SK-N-SH treated with all-trans-retinoic acid at 6 μM for 48 hours (cell line): Measurements from ENCODE around the gene MYOCOS.

Experiments
- ATAC-seq: fragments of 200-7000 bp; cut with Tn5 transposase; 3 replicates; pipeline ENCODE4 v1.9.1; 2020; ENCODE audit warnings: mild to moderate bottlenecking, moderate library complexity
- ARNTL ChIP-seq: fragments of 450-650 bp; formaldehyde crosslinking; IDR thresholded peaks from 2 replicates; pipeline ENCODE4 v1.5.0; 2020; ENCODE audit warnings: low read depth, mild to moderate bottlenecking, moderate library complexity, borderline replicate concordance
- BACH2 ChIP-seq: fragments of 250-450 bp; sonication (Bioruptor Pico); IDR thresholded peaks from 2 replicates; pipeline ENCODE4 v1.9.0; 2021; ENCODE audit warnings: mild to moderate bottlenecking, borderline replicate concordance
- CREB5 ChIP-seq: fragments of 250-450 bp; sonication (Bioruptor Pico); IDR thresholded peaks from 2 replicates; pipeline ENCODE4 v1.5.1; 2020; ENCODE audit warnings: low read depth, mild to moderate bottlenecking, moderate library complexity
- CSDC2 ChIP-seq: fragments of 250-450 bp; sonication (Bioruptor Pico); IDR thresholded peaks from 2 replicates; pipeline ENCODE4 v1.5.0; 2020; ENCODE audit warnings: mild to moderate bottlenecking, moderate library complexity
- CSRNP3 ChIP-seq: fragments of 250-450 bp; sonication (Bioruptor Pico); IDR thresholded peaks from 2 replicates; pipeline ENCODE4 v1.5.1; 2021; ENCODE audit warnings: mild to moderate bottlenecking, moderate library complexity
- ESRRG ChIP-seq: fragments of 250-450 bp; sonication (Bioruptor Pico); IDR thresholded peaks from 2 replicates; pipeline ENCODE4 v1.6.1; 2021; ENCODE audit warnings: mild to moderate bottlenecking
- GLIS3 ChIP-seq: fragments of 250-450 bp; sonication (Bioruptor Pico); IDR thresholded peaks from 2 replicates; pipeline ENCODE4 v1.5.0; 2020; ENCODE audit warnings: mild to moderate bottlenecking, moderate library complexity
- ISL1 ChIP-seq: fragments of 250-450 bp; sonication (Bioruptor Pico); IDR thresholded peaks from 2 replicates; pipeline ENCODE4 v2.1.2; 2022; ENCODE audit warnings: mild to moderate bottlenecking, moderate library complexity
- OSR1 ChIP-seq: fragments of 250-450 bp; sonication (Bioruptor Pico); IDR thresholded peaks from 2 replicates; pipeline ENCODE4 v1.8.0; 2022; ENCODE audit warnings: moderate library complexity, mild to moderate bottlenecking, inconsistent platforms
- PPARA ChIP-seq: fragments of 250-450 bp; sonication (Bioruptor Pico); IDR thresholded peaks from 2 replicates; pipeline ENCODE4 v1.5.0; 2020; ENCODE audit warnings: mild to moderate bottlenecking, borderline replicate concordance
- RARB ChIP-seq: fragments of 250-450 bp; sonication (Bioruptor Pico); IDR thresholded peaks from 2 replicates; pipeline ENCODE4 v1.8.0; 2021; ENCODE audit warnings: mild to moderate bottlenecking, moderate library complexity
- TCF4 ChIP-seq: fragments of 250-450 bp; sonication (Bioruptor Pico); IDR thresholded peaks from 2 replicates; pipeline ENCODE4 v1.8.0; 2021; ENCODE audit warnings: mild to moderate bottlenecking, moderate library complexity, borderline replicate concordance
- TOX ChIP-seq: fragments of 250-450 bp; sonication (Bioruptor Pico); IDR thresholded peaks from 2 replicates; pipeline ENCODE4 v1.8.0; 2021; ENCODE audit warnings: mild to moderate bottlenecking, moderate library complexity, borderline replicate concordance
- TSHZ2 ChIP-seq: fragments of 250-450 bp; sonication (Bioruptor Pico); IDR thresholded peaks from 2 replicates; pipeline ENCODE4 v1.5.0; 2020; ENCODE audit warnings: mild to moderate bottlenecking, moderate library complexity
- ZFP3 ChIP-seq: fragments of 250-450 bp; sonication (Bioruptor Pico); IDR thresholded peaks from 2 replicates; pipeline ENCODE4 v1.5.0; 2020; ENCODE audit warnings: mild to moderate bottlenecking, moderate library complexity
- ZFP30 ChIP-seq: fragments of 450-650 bp; formaldehyde crosslinking; IDR thresholded peaks from 2 replicates; pipeline ENCODE4 v1.5.0; 2022; ENCODE audit warnings: mild to moderate bottlenecking, moderate library complexity
- ZNF565 ChIP-seq: fragments of 450-650 bp; formaldehyde crosslinking; conservative IDR thresholded peaks from 2 replicates; pipeline ENCODE4 v1.5.0; 2020; ENCODE audit warnings: low read depth, mild to moderate bottlenecking, moderate library complexity
- ZNF70 ChIP-seq: fragments of 450-650 bp; formaldehyde crosslinking; IDR thresholded peaks from 2 replicates; pipeline ENCODE4 v1.5.0; 2020; ENCODE audit warnings: mild to moderate bottlenecking, moderate library complexity
- ZNF8 ChIP-seq: fragments of 450-650 bp; formaldehyde crosslinking; IDR thresholded peaks from 2 replicates; pipeline ENCODE4 v1.5.0; 2020; ENCODE audit warnings: mild to moderate bottlenecking, moderate library complexity
- TF ChIP-seq, protein P1 (sequence below): fragments of 250-450 bp; sonication (Bioruptor Pico); IDR thresholded peaks from 2 replicates; pipeline ENCODE4 v1.8.0; 2020; ENCODE audit warnings: mild to moderate bottlenecking, moderate library complexity, borderline replicate concordance
- TF ChIP-seq, protein P2 (sequence below): fragments of 250-450 bp; sonication (Bioruptor Pico); IDR thresholded peaks from 2 replicates; pipeline ENCODE4 v1.8.0; 2021; ENCODE audit warnings: low read depth, mild to moderate bottlenecking, moderate library complexity, borderline replicate concordance

MYOCOS gene

DNA sequence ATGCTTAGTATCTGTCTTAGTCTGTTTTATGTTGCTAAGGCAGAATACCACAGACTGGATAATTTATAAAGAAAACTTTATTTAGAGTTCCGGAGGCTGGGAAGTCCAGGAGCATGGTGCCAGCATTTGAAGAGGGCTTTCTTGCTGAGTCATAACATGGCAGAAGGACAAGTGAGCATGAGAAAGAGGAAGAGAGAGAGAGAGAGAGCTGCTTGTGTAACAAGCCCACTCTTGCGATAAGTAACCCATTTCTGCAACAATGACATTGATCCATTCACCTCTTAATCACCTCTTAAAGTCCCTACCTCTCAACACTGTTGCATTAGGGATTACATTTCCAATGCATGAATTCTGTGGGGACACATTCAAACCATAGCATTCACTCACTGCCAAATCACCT is 11.7 kb upstream of the MYOCOS start:
- TF ChIP-seq GLIS3 (CRISPR knock-in tag) (no peak), OSR1 (CRISPR knock-in tag) (no peak), BACH2 (CRISPR knock-in tag) (no peak), ISL1 (no peak), ZFP3 (CRISPR knock-in tag) (no peak), CSRNP3 (no peak), RARB (CRISPR knock-in tag) (no peak), ARNTL (CRISPR knock-in tag) (no peak), ZFP30 (CRISPR knock-in tag) (no peak), TOX (CRISPR knock-in tag) (no peak), CSDC2 (CRISPR knock-in tag) (no peak), ZNF8 (CRISPR knock-in tag) (no peak), ZNF70 (CRISPR knock-in tag) (no peak), ZNF565 (CRISPR knock-in tag) (no peak), ESRRG (CRISPR knock-in tag) (no peak), TSHZ2 (CRISPR knock-in tag) (no peak), PPARA (CRISPR knock-in tag) (no peak)
- TF ChIP-seq, protein P1, sequence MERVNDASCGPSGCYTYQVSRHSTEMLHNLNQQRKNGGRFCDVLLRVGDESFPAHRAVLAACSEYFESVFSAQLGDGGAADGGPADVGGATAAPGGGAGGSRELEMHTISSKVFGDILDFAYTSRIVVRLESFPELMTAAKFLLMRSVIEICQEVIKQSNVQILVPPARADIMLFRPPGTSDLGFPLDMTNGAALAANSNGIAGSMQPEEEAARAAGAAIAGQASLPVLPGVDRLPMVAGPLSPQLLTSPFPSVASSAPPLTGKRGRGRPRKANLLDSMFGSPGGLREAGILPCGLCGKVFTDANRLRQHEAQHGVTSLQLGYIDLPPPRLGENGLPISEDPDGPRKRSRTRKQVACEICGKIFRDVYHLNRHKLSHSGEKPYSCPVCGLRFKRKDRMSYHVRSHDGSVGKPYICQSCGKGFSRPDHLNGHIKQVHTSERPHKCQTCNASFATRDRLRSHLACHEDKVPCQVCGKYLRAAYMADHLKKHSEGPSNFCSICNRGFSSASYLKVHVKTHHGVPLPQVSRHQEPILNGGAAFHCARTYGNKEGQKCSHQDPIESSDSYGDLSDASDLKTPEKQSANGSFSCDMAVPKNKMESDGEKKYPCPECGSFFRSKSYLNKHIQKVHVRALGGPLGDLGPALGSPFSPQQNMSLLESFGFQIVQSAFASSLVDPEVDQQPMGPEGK: no peak
- no peak for ATAC-seq

GRCh38 chr1:171611306-171611705 is 10.7 kb upstream of the MYOCOS start:
- no peak for ATAC-seq

DNA sequence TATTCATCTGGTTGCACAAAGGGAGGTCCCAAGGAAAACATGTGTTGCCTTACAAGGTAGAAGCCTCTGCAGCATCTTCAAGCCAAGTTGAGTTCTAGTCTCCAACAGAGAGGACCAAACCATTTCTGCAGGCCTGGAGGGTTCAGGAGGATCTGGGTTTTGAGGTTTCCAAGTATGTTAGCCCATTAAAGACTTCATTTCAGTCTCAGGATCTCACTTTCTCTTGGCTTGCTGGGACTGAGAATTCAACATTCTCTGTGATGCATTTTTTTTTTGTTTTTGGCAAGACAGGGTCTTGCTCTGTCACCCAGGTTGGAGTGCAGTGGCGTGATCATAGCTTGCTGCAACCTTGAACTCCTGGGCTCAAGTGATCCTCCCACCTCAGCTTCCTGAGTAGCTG is 8.8 kb upstream of the MYOCOS start:
- ATAC-seq: no peak
- TF ChIP-seq ARNTL (CRISPR knock-in tag) (no peak), TOX (CRISPR knock-in tag) (no peak), ZFP30 (CRISPR knock-in tag) (no peak), TCF4 (CRISPR knock-in tag) (no peak), CREB5 (CRISPR knock-in tag) (no peak), ZFP3 (CRISPR knock-in tag) (no peak), TSHZ2 (CRISPR knock-in tag) (no peak), ZNF8 (CRISPR knock-in tag) (no peak), CSDC2 (CRISPR knock-in tag) (no peak), GLIS3 (CRISPR knock-in tag) (no peak)
- TF ChIP-seq, protein P2, sequence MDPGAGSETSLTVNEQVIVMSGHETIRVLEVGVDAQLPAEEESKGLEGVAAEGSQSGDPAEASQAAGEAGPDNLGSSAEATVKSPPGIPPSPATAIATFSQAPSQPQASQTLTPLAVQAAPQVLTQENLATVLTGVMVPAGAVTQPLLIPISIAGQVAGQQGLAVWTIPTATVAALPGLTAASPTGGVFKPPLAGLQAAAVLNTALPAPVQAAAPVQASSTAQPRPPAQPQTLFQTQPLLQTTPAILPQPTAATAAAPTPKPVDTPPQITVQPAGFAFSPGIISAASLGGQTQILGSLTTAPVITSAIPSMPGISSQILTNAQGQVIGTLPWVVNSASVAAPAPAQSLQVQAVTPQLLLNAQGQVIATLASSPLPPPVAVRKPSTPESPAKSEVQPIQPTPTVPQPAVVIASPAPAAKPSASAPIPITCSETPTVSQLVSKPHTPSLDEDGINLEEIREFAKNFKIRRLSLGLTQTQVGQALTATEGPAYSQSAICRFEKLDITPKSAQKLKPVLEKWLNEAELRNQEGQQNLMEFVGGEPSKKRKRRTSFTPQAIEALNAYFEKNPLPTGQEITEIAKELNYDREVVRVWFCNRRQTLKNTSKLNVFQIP: no peak

More at GRCh38 chr1:171611306-171611705, 10.7 kb upstream of the MYOCOS start:
- TF ChIP-seq ESRRG (CRISPR knock-in tag) (no peak), OSR1 (CRISPR knock-in tag) (no peak), BACH2 (CRISPR knock-in tag) (no peak), ZFP30 (CRISPR knock-in tag) (no peak), TCF4 (CRISPR knock-in tag) (no peak), ISL1 (no peak), TOX (CRISPR knock-in tag) (no peak), ARNTL (CRISPR knock-in tag) (no peak), PPARA (CRISPR knock-in tag) (no peak), GLIS3 (CRISPR knock-in tag) (no peak)
- TF ChIP-seq, protein P2: no peak
- TF ChIP-seq, all 23 proteins: peak for 0
